Skeletal muscle satellite cell (primary cell): ENCODE results near the gene SORCS2.

Experiments used
- H3K27me3 ChIP-seq: 2 replicates; pipeline ENCODE4 v1.7.0; 2013; ENCODE audit warnings: low read length; ENCODE audit not compliant: control insufficient read depth, insufficient read depth
- H3K36me3 ChIP-seq: 2 replicates; pipeline ENCODE4 v1.7.0; 2013; ENCODE audit warnings: mild to moderate bottlenecking, control low read depth, low read length; ENCODE audit not compliant: insufficient read depth
- H3K4me1 ChIP-seq: 2 replicates; pipeline ENCODE4 v1.7.0; 2013; ENCODE audit warnings: low read length; ENCODE audit not compliant: control insufficient read depth, insufficient read depth
- H3K4me2 ChIP-seq: 2 replicates; pipeline ENCODE4 v1.7.0; 2013; ENCODE audit warnings: mild to moderate bottlenecking, low read length
- H3K4me3 ChIP-seq: 2 replicates; pipeline ENCODE4 v1.7.0; 2013; ENCODE audit warnings: low read length
- H3K9ac ChIP-seq: 2 replicates; pipeline ENCODE4 v1.7.0; 2013; ENCODE audit warnings: mild to moderate bottlenecking, low read depth, low read length, moderate library complexity
- H3K9me3 ChIP-seq: replicated peaks from 2 replicates; pipeline ENCODE4 v1.7.0; 2013; ENCODE audit warnings: mild to moderate bottlenecking, control low read depth, low read length

Gene SORCS2

GRCh38 chr4:7739077-7739917 is 547.0 kb downstream of the SORCS2 start:
- H3K4me2 ChIP-seq, result no peak overlapping the region
- no peak overlapping the region for H3K9ac ChIP-seq
- H3K4me1 ChIP-seq, result no peaks in the 10 kb centered on the region
- no peaks in the 10 kb centered on the region for H3K36me3 ChIP-seq
- no peaks in the 10 kb centered on the region for H3K27me3 ChIP-seq
- no peaks in the 10 kb centered on the region for H3K9me3 ChIP-seq
- H3K4me3 ChIP-seq, result no peak overlapping the region

GRCh38 chr4:7739918-7740865 is 547.9 kb downstream of the SORCS2 start:
- no peak overlapping the region for H3K4me3 ChIP-seq
- H3K4me2 ChIP-seq, result no peak overlapping the region
- no peak overlapping the region for H3K9ac ChIP-seq
- no peaks in the 10 kb centered on the region for H3K4me1 ChIP-seq
- H3K27me3 ChIP-seq, result no peaks in the 10 kb centered on the region
- H3K9me3 ChIP-seq, result no peaks in the 10 kb centered on the region
- H3K36me3 ChIP-seq, result no peaks in the 10 kb centered on the region

DNA sequence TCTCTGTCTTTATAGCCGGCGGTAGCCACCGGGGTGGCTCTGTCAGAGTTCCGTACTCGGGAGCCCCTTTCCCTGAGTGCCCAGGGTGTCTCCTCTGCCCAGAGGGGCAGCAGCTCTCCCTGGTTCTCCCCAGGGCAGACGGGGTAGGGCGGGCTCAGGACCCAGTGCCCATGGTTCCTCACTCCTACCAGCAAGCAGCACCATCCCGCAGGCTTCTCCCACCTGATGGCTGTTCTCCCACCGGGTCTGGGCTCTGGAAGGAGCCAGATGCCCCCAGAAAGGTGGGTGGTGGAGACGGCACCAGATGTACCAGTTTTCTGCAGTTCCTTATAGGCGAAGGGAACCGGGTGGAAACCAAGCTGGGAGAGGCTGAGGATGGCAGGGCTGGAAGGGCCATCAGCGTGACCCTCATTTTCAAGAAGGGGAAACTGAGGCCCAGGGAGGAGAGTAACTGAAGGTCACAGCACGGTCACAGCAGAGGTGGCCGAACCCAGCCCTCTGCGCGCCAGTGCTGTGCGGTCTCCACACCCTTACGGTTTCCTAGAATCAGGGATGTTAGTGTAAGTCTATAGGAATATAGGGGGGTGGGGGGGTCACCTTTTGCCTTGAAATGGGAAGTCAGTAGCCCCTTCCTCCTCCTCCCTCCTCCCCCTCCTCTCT is 548.7 kb downstream of the SORCS2 start:
- H3K4me2 ChIP-seq, result no peak overlapping the region
- H3K36me3 ChIP-seq, result no peaks in the 10 kb centered on the region
- no peaks in the 10 kb centered on the region for H3K27me3 ChIP-seq
- no peak overlapping the region for H3K4me3 ChIP-seq
- no peak overlapping the region for H3K9ac ChIP-seq
- no peaks in the 10 kb centered on the region for H3K9me3 ChIP-seq
- H3K4me1 ChIP-seq, result no peaks in the 10 kb centered on the region

GRCh38 chr4:7741946-7742806 is 549.8 kb downstream of the SORCS2 start:
- H3K9ac ChIP-seq, result no peak overlapping the region

DNA sequence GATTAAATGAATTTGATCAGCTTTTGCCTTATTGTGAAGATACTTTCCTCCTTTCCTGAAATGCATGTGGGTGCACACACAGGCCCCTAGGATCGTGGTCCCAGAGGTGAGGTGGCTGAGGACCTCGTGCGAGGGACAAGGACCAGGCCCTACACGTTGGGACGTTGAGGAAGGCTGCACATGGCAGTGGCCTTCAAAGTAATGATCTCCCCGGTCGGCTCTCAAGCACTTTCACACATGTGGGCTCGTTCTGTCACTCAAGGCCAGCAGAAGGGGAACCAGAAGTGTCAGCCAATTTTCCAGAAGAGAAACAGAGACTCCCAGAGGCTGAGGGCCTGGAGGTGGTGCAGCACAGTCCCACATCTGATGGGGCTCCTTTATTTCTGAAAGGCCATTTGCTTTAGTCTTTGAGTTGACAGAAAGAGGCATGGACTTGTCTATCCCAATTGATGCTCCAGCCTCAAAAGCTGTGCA is 550.5 kb downstream of the SORCS2 start:
- Histone ChIP-seq H3K4me3 (no peak overlapping the region), H3K9ac (no peak overlapping the region), H3K27me3 (no peaks in the 10 kb centered on the region), H3K9me3 (no peaks in the 10 kb centered on the region), H3K4me2 (no peak overlapping the region), H3K36me3 (no peaks in the 10 kb centered on the region), H3K4me1 (no peaks in the 10 kb centered on the region)

More at GRCh38 chr4:7741946-7742806, 549.8 kb downstream of the SORCS2 start:
- Histone ChIP-seq H3K4me1 (no peaks in the 10 kb centered on the region), H3K4me2 (no peak overlapping the region), H3K9me3 (no peaks in the 10 kb centered on the region), H3K36me3 (no peaks in the 10 kb centered on the region), H3K4me3 (no peak overlapping the region), H3K27me3 (no peaks in the 10 kb centered on the region)

- no peaks in the 10 kb centered on the region for H3K4me1 ChIP-seq
- no peaks in the 10 kb centered on the region for H3K9me3 ChIP-seq
- H3K9ac ChIP-seq, result no peak overlapping the region
- no peak overlapping the region for H3K4me2 ChIP-seq
- no peaks in the 10 kb centered on the region for H3K36me3 ChIP-seq
- H3K27me3 ChIP-seq, result no peaks in the 10 kb centered on the region
- no peak overlapping the region for H3K4me3 ChIP-seq
Observed at GRCh38 chr4:7744142-7744804, 551.9 kb downstream of the SORCS2 start.

DNA sequence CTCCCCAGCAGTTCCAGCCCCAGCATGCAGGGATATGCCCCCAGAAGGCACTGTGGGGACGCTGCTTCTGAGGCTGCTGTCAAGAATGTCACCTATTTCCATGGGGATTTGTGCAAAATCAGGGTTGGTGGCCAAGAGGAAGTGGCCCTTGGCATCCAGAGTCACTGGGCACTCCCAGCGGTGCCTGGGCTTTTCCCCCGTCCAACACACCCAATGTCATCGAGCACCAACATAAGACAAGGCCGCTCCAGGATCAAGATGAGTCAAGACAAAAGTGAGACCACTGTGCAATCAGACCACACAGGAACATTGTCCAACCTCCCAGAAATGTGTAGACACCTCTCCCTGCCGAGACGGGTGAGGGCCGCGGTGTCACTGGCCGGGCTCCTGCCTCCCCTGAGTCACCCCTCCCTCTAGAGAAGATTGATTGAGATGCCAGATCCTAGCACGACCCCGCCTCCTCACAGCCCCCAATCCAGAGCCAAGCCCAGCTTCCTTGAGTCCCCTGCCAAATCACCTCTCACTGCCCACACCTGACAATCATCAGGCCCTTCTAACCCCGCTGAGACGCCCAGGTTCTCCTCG is 553.1 kb downstream of the SORCS2 start:
- no peak overlapping the region for H3K4me2 ChIP-seq
- H3K27me3 ChIP-seq, result no peaks in the 10 kb centered on the region
- H3K36me3 ChIP-seq, result no peaks in the 10 kb centered on the region
- H3K9me3 ChIP-seq, result no peaks in the 10 kb centered on the region
- H3K9ac ChIP-seq, result no peak overlapping the region
- H3K4me1 ChIP-seq, result no peaks in the 10 kb centered on the region
- H3K4me3 ChIP-seq, result no peak overlapping the region

DNA sequence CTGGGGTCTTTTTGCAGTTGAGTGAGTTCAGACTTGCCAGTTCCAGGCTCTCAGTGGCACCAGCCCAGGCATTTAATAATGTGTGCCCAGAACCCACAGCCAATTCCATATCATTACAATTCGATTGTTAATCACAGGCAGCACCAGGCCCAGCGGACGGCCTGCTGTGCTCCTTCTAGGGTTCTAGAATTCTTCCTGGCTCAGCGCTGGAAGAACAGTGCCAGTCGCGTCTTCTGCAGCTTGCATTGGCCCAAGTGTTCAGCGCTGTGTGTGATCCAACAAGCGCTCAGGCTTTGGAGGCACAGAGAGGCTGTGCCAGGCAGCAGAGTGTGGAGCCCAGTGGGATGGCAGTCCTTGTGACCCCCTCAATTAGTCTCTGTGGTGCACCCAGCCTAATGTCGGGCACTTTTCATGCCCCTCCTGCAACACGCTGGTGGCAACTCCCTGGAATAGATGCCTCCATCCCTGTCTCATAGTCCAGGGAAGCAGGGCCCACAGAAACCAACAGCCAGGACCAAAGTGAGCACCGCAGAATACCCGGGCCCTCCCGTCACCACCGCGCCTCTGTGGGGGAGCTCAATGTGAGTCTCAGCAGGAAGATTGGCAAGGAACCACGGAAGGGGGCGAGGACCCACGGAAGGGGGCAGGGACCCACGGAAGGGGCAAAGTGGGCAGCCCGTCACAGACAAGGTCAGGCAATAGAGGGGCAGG is 554.2 kb downstream of the SORCS2 start:
- Histone ChIP-seq H3K36me3 (no peaks in the 10 kb centered on the region), H3K9ac (no peak overlapping the region), H3K27me3 (no peaks in the 10 kb centered on the region), H3K4me2 (no peak overlapping the region), H3K4me3 (no peak overlapping the region), H3K9me3 (no peaks in the 10 kb centered on the region), H3K4me1 (no peaks in the 10 kb centered on the region)

GRCh38 chr4:7747062-7747385 is 554.7 kb downstream of the SORCS2 start:
- H3K4me1 ChIP-seq, result no peaks in the 10 kb centered on the region
- no peak overlapping the region for H3K4me2 ChIP-seq
- H3K4me3 ChIP-seq, result no peak overlapping the region
- H3K9me3 ChIP-seq, result no peaks in the 10 kb centered on the region
- H3K9ac ChIP-seq, result no peak overlapping the region
- H3K27me3 ChIP-seq, result no peaks in the 10 kb centered on the region
- no peaks in the 10 kb centered on the region for H3K36me3 ChIP-seq

- Histone ChIP-seq H3K27me3 (no peaks in the 10 kb centered on the region), H3K4me3 (no peak overlapping the region), H3K9ac (no peak overlapping the region), H3K36me3 (no peaks in the 10 kb centered on the region), H3K9me3 (no peaks in the 10 kb centered on the region), H3K4me2 (no peak overlapping the region), H3K4me1 (no peaks in the 10 kb centered on the region)
Observed at GRCh38 chr4:7747566-7747965, 555.2 kb downstream of the SORCS2 start.
